ENCODE data around the gene DPPA3.
A peak's percentile ranks its signal among the peaks of the same experiment; 100 is the strongest.
"Not testable (repeated sequence)": the region's sequence is repeated elsewhere in the genome, so short reads cannot be mapped to it uniquely, and the experiment has no call there.

Gene DPPA3

DNA sequence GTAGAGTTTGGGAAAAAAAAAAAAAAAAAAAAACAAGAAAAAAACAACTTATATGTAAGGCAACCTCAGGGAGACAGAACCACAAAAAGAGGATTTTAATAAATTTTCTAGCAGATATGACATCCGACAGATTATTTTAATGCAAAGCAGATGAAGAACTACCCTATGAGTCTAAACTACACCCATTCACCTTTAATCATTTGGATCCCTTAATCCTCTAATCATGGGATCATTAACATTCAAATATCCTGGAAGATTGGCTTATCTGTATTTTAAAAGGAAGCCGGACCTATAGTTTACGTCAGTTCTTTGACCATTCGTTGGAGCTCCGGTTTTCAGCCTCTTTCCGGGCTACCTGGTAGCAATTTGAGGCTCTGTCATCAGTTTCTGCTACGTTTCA lies at the start of gene DPPA3:
Gene DPPA3, plus strand, starts transcription at position 301 of the 400 bp plus-strand sequence. CDS start 138 bp downstream, outside the sequence.
- no peak for DNase-seq (ENCODE audit: low read depth in 2 of 2)

DNA sequence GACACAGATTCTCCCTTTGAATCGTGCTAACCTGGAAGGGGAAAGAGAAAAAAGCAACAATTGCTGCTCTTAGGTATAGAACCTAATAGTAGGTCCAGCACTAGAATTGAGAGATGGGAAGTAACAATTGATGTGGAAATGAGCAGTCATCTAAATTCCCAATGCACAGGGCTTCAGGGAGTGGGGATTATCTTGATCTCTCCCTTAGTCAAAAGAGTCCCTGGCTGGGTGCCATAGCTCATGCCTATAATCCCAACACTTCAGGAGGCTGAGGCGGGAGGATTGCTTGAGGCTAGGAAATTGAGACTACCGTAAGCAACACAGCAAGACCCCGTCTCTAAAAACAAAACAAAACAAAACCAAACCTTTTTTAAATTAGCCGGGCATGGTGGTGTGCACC lies 49.5 kb upstream of the DPPA3 start:
- DNase-seq (ENCODE audit: low read depth in 2 of 2) = no peak

DNA sequence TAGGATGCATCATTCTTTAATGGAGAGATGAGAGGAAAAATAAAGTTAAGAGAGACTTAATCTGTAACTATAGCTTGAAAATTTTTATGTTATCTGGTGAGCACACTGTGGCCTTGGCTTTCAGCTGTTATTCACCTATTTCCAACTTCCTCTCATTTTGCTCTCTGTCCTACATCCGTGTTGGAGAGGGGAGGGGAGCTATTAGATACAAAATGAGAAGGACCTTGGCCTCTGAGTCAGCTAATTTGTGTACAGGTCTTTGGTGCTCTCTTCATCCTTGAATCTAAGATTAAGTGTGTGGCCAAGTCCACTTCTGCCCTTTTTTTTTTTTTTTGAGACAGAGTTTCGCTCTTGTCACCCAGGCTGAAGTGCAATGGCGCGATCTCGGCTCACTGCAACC lies 44.6 kb upstream of the DPPA3 start:
- DNase-seq (ENCODE audit: low read depth in 2 of 2) = no peak

GRCh38 chr12:7667125-7667524 lies 44.1 kb upstream of the DPPA3 start:
- no peak for DNase-seq (ENCODE audit: low read depth in 2 of 2)

DNA sequence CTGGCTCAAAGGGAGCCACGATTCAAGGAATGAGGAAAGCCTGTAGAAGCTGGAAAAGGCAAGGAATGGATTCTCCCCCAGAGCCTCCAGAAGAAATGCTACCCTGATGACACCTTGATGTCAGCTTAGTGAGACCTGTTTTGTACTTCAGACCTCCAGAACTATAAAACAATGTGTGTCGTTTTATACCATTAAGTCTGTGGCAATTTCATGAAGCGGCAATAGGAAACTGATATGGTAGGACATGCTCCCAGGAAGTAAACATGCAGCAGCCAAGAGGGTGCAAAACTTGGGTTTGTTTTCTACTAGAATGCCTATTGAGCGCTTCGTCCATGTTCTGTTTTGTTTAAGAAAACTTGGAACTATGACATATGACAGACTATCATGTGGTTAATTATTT lies 43.1 kb upstream of the DPPA3 start:
- no peak for DNase-seq (ENCODE audit: low read depth in 2 of 2)

DNA sequence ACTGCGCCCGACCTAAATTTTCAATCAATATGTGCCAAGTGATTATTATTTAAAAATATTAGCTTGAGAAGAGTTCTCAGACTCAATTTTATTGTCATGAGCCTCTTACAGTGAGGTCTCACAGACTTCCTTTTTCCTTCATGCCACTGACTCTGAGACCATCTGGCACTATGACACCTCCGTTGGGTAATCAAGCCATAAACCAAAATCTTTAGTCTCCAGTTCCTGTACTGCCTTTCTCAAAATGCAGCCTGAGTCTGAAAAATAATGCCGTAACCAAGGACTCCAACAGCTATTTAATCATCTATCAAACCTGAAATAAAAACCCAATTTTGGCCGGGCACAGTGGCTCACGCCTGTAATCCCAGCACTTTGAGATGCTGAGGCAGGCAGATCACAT lies 35.8 kb upstream of the DPPA3 start:
- DNase-seq (ENCODE audit: low read depth in 2 of 2) = not testable (repeated sequence)

GRCh38 chr12:7677432-7677888 lies 33.8 kb upstream of the DPPA3 start:
- peak; percentile 15 for DNase-seq (ENCODE audit: low read depth in 2 of 2)

GRCh38 chr12:7678744-7679143 lies 32.5 kb upstream of the DPPA3 start:
- DNase-seq (ENCODE audit: low read depth in 2 of 2) = no peak

- DNase-seq (ENCODE audit: low read depth in 2 of 2) = no peak
These were observed 31.8 kb upstream of the DPPA3 start for GRCh38 chr12:7679251-7680045.

DNA sequence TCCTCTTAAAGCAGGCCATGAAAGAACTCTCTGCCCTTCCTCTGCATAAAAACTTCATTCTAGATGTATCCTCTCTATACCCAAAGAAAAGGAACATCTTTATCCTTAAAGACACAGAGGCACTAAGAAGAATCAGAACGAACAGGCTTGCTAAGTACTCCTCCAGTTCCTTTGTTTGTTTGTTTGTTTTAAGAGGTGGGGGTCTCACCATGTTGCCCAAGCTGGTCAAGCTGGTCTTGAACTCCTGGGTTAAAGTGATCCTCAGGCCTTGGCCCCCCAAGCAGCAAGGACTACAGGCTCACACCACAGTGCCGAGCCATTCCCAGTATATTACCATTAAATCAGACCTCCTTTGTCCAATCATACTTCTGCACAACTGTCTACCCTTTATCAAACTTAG lies 29.7 kb upstream of the DPPA3 start:
- no peak for DNase-seq (ENCODE audit: low read depth in 2 of 2)

- no peak for DNase-seq (ENCODE audit: low read depth in 2 of 2)
These were observed 17.4 kb upstream of the DPPA3 start for GRCh38 chr12:7693793-7694192.

GRCh38 chr12:7694556-7695236 lies 16.5 kb upstream of the DPPA3 start:
- no peak for DNase-seq (ENCODE audit: low read depth in 2 of 2)

- DNase-seq (ENCODE audit: low read depth in 2 of 2) = no peak
These were observed 16.0 kb upstream of the DPPA3 start for GRCh38 chr12:7695237-7695560.

- no peak for DNase-seq (ENCODE audit: low read depth in 2 of 2)
These were observed 15.6 kb upstream of the DPPA3 start, which contains the start of gene GDF3 for GRCh38 chr12:7695566-7696197. Gene GDF3, minus strand, starts transcription at chr12:7695775. Its CDS starts 47 bp downstream, at chr12:7695728.

DNA sequence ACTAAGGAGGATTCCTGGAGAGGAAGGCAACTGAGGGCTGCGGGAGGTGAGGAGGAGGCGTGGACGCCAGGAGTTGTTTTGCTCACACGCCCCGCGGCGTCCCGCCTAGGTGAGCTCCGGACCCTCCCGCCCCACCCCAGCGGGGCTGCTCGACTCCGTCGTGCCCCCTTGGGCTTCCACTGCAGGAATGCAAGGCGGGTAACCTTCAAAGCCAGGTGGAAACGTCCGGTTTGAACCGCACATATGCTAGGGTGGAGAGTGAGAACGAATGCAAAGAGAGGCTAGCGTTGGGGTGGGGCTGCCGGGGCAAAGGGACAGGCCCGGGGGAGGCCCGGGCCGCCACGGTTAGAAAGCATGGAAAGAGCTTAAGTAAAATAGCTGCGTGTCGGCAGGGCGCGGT lies 5.4 kb upstream of the DPPA3 start:
- no peak for DNase-seq (ENCODE audit: low read depth in 2 of 2)

GRCh38 chr12:7709969-7710675 lies 1.1 kb upstream of the DPPA3 start:
- DNase-seq (ENCODE audit: low read depth in 2 of 2) = no peak

- no peak for DNase-seq (ENCODE audit: low read depth in 2 of 2)
These were observed 1.7 kb downstream of the DPPA3 start for GRCh38 chr12:7712841-7713442.

- no peak for DNase-seq (ENCODE audit: low read depth in 2 of 2)
These were observed 5.1 kb downstream of the DPPA3 start for GRCh38 chr12:7716381-7716780.

DNA sequence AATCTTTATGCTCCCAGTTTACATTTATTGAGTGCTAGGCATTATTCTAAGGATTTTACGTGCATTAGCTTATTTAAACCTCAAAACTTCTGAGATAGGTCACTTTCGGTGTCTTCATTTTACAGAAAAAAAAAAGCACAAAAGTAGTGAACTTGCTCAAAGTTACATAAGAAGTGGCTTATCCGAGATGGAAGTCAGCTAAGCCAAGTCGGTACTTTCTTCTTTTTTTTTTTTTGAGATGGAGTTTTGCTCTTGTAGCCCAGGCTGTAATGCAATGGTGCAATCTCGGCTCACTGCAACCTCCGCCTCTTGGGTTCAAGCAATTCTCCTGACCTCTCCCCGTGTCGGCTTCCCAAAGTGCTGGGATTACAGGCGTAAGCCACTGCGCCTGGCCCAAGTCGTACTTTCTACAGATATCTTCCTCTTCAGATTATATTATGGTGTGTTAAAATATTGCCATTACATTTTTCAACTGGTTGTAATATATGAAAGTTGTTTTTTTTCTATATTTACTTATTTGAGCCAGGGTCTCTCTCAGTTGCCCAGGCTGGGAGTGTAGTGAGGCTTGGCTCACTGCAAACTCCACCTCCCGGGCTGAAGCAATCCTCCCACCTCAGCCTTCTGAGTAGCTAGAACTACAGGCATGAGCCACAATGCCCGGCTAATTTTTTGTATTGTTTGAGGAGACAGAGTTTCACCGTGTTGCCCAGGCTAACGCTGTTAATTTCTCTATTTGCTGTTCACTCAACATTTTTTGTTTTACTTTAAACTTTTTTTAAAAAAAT lies 8.9 kb downstream of the DPPA3 start:
- no peak for DNase-seq (ENCODE audit: low read depth in 2 of 2)

DNA sequence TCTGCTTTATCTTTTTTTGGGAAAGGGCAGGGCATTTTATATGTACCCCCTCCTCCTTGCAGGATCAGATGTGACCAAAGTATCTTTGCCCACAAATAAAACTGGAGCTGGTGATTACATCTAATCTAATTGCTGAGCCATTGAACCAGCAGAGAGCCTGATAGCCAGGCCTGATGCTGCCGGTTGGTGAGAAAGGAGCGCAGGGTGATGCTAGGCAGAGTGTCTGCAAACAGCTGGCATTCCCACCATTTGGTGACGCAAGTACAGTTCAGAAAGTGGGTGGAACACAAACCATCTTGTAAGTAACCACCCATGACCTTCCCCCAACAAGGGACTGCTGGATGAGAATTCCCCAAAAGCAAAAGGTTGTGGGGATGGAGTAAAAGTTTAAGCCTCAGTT lies 12.7 kb downstream of the DPPA3 start:
- DNase-seq (ENCODE audit: low read depth in 2 of 2) = no peak

- peak; percentile 35 to 39 for DNase-seq (ENCODE audit: low read depth in 2 of 2)
These were observed 18.5 kb downstream of the DPPA3 start for GRCh38 chr12:7729746-7730145.

All from fibroblast of skin of left biceps (primary cell).